ENCODE data around the gene ZSCAN5C.

Gene ZSCAN5C

GRCh38 chr19:56201973-56202372, at the start of gene ZSCAN5C:
ZSCAN5C (plus strand) TSS chr19:56202273; CDS start chr19:56205914, 3,641 bp downstream.
- in situ Hi-C loops (cut with MboI; ENCODE audit: low sequenced_read_pairs): no loop called here

- in situ Hi-C loops (cut with MboI; ENCODE audit: low sequenced_read_pairs): no loop called here
Measured at GRCh38 chr19:56152644-56153043, 49.4 kb upstream of the ZSCAN5C start.

GRCh38 chr19:56153507-56153906, 48.6 kb upstream of the ZSCAN5C start:
- in situ Hi-C loops (cut with MboI; ENCODE audit: low sequenced_read_pairs): no loop called here

GRCh38 chr19:56155124-56155687, 46.9 kb upstream of the ZSCAN5C start:
- in situ Hi-C loops (cut with MboI; ENCODE audit: low sequenced_read_pairs): no loop called here

GRCh38 chr19:56156768-56157167, 45.3 kb upstream of the ZSCAN5C start:
- in situ Hi-C loops (cut with MboI; ENCODE audit: low sequenced_read_pairs): no loop called here

GRCh38 chr19:56158170-56158757, 43.8 kb upstream of the ZSCAN5C start:
- in situ Hi-C loops (cut with MboI; ENCODE audit: low sequenced_read_pairs): no loop called here

- in situ Hi-C loops (cut with MboI; ENCODE audit: low sequenced_read_pairs): no loop called here
Measured at GRCh38 chr19:56159009-56159559, 43.0 kb upstream of the ZSCAN5C start.

- in situ Hi-C loops (cut with MboI; ENCODE audit: low sequenced_read_pairs): no loop called here
Measured at GRCh38 chr19:56159622-56160271, 42.3 kb upstream of the ZSCAN5C start.

- in situ Hi-C loops (cut with MboI; ENCODE audit: low sequenced_read_pairs): no loop called here
Measured at GRCh38 chr19:56161534-56161933, 40.5 kb upstream of the ZSCAN5C start.

GRCh38 chr19:56162258-56162657, 39.8 kb upstream of the ZSCAN5C start:
- in situ Hi-C loops (cut with MboI; ENCODE audit: low sequenced_read_pairs): no loop called here

GRCh38 chr19:56163097-56163496, 39.0 kb upstream of the ZSCAN5C start:
- in situ Hi-C loops (cut with MboI; ENCODE audit: low sequenced_read_pairs): no loop called here

GRCh38 chr19:56167064-56167578, 35.0 kb upstream of the ZSCAN5C start:
- in situ Hi-C loops (cut with MboI; ENCODE audit: low sequenced_read_pairs): no loop called here

- in situ Hi-C loops (cut with MboI; ENCODE audit: low sequenced_read_pairs): loop anchor here (10.0 kb wide), 1 partner anchor 95 kb away; no protein-coding TSS in a partner anchor
Measured at GRCh38 chr19:56170261-56170660, 31.8 kb upstream of the ZSCAN5C start.

- in situ Hi-C loops (cut with MboI; ENCODE audit: low sequenced_read_pairs): loop anchor here (10.0 kb wide), 1 partner anchor 99 kb away; no protein-coding TSS in a partner anchor
Measured at GRCh38 chr19:56174086-56174485, 28.0 kb upstream of the ZSCAN5C start.

GRCh38 chr19:56174550-56174949, 27.5 kb upstream of the ZSCAN5C start:
- in situ Hi-C loops (cut with MboI; ENCODE audit: low sequenced_read_pairs): loop anchor here (10.0 kb wide), 1 partner anchor 100 kb away; no protein-coding TSS in a partner anchor

- in situ Hi-C loops (cut with MboI; ENCODE audit: low sequenced_read_pairs): loop anchor here (10.0 kb wide), 1 partner anchor 101 kb away; no protein-coding TSS in a partner anchor
Measured at GRCh38 chr19:56175861-56176307, 26.2 kb upstream of the ZSCAN5C start, which contains the start of gene GALP. GALP (plus strand) TSS chr19:56176008; CDS start chr19:56177109, 1,101 bp downstream.

- in situ Hi-C loops (cut with MboI; ENCODE audit: low sequenced_read_pairs): loop anchor here (10.0 kb wide), 1 partner anchor 102 kb away; no protein-coding TSS in a partner anchor
Measured at GRCh38 chr19:56176310-56176709, 25.8 kb upstream of the ZSCAN5C start.

- in situ Hi-C loops (cut with MboI; ENCODE audit: low sequenced_read_pairs): loop anchor here (10.0 kb wide), 1 partner anchor 102 kb away; no protein-coding TSS in a partner anchor
Measured at GRCh38 chr19:56176881-56177280, 25.2 kb upstream of the ZSCAN5C start.

GRCh38 chr19:56177564-56178243, 24.4 kb upstream of the ZSCAN5C start:
- in situ Hi-C loops (cut with MboI; ENCODE audit: low sequenced_read_pairs): loop anchor here (10.0 kb wide), 1 partner anchor 103 kb away; no protein-coding TSS in a partner anchor

- in situ Hi-C loops (cut with MboI; ENCODE audit: low sequenced_read_pairs): no loop called here
Measured at GRCh38 chr19:56189785-56190184, 12.3 kb upstream of the ZSCAN5C start.

Measured in HL-60/S4 treated with retinoic acid at 250 ng/mL for 4 days and 3 days (cell line).